Stimulated activated CD4-positive, alpha-beta T cell treated with anti-CD3 and anti-CD28 coated beads, Interleukin-2, amount 100 ng/mL, for 48 hours (primary cell): ENCODE results near the gene DCPS.
"Not testable (repeated sequence)": the region's sequence is repeated elsewhere in the genome, so short reads cannot be mapped to it uniquely, and the experiment has no call there.

ENCODE experiments used
- DNase-seq, 2 donors: peaks; one replicate each; pipeline ENCODE4 v3.0.0-alpha.2; 2020

DCPS gene

DNA sequence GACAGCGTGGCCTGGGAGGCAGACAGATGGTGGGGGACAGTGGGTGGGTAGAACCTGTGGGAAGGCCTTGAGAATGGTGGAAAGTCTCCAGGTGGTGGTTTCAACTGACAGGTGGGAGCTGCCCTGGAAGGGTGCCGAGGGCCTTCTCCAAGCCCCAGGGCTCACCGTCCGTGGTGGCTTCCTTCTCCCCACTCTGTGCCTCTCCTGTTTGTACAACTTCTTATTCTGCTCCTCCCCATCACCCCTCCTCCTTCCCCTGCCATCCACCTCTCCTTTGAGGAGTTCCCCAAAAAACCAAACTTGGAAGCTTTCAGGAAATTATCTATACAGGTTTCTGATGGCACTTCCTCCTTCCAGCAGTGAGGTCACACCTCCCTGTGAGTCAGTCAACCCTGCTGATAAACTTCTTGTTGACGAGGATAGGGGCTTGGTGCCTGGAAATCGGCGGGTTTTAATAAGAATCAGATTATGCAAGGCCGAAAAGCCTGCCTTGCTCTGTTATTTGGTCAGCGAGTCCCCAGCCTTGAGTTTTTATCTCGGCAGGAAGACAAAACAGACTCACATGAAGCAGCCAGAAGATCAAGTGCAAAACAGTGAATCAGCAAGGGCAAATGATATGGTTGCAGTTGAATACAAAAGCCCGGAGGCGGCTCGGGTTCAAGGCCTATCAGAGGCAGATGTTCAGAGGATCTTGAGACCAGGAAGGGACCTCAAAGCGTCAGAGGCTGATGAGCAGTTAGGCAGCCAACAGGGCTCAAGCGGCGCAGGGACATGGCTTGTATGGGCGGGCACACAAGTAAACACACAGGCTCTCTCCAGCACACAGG lies 42.1 kb downstream of the DCPS start:
- DNase-seq = no peak

GRCh38 chr11:126346586-126346940 lies 42.7 kb downstream of the DCPS start:
- no peak for DNase-seq

GRCh38 chr11:126346946-126347345 lies 43.1 kb downstream of the DCPS start:
- DNase-seq = not testable (repeated sequence)

- DNase-seq = no peak
These were observed 44.1 kb downstream of the DCPS start for GRCh38 chr11:126347751-126348668.

DNA sequence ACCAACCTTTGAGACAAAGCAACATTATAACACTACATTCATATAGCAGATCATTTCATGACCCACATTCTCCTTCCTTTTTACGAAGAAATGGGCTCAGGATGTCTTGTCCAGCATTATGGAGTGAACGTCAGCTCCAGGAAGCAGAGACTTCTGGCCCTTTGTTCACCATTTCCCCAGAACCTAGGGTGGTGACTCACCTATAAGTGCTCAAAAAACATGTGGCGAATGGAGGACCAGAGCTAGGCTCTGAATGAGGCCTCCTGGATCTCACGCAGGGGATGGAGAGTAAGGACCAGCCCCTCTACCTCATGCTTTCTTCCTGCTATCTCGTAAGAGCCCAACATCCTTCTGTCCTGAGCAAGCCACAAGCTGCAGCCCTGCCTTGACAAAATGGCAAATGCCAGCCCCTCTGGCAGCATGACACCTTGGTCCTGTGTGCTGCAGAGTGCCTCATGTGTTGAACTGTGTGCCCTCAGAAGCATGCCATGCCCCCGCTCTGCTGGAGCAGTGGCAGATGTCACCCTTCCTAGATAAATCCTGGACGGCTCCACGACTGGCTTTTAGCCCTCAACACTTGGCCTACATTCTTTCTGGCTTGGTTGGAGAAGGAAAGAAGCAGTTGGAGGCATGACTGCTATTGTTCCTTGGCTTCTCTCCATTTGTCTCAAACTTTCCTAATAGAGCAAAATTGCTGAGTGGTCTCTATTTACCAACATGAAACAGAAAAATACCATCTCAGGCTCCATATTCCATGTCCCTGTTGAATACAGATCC lies 45.1 kb downstream of the DCPS start:
- no peak for DNase-seq

GRCh38 chr11:126350836-126351235 lies 47.0 kb downstream of the DCPS start:
- DNase-seq = no peak

DNA sequence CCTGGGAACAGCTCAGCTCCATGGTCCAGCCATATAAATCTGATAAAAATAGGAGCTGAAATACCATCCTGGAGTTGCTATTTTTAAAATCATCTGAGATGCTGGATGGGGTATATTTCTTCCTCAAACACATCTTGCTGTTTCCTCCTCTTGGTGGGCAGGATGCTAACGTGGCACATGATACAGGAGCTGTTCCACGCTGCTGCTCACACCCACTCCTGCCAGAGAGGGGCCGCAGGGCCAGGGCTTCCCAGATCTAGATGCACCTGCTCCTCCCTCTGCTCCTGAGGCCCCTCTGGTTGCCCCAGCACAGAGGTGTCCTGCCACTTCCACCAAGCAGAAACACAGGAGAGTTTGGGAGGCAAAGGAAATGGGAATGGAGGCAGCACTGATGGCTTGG lies 48.3 kb downstream of the DCPS start:
- DNase-seq = no peak

DNA sequence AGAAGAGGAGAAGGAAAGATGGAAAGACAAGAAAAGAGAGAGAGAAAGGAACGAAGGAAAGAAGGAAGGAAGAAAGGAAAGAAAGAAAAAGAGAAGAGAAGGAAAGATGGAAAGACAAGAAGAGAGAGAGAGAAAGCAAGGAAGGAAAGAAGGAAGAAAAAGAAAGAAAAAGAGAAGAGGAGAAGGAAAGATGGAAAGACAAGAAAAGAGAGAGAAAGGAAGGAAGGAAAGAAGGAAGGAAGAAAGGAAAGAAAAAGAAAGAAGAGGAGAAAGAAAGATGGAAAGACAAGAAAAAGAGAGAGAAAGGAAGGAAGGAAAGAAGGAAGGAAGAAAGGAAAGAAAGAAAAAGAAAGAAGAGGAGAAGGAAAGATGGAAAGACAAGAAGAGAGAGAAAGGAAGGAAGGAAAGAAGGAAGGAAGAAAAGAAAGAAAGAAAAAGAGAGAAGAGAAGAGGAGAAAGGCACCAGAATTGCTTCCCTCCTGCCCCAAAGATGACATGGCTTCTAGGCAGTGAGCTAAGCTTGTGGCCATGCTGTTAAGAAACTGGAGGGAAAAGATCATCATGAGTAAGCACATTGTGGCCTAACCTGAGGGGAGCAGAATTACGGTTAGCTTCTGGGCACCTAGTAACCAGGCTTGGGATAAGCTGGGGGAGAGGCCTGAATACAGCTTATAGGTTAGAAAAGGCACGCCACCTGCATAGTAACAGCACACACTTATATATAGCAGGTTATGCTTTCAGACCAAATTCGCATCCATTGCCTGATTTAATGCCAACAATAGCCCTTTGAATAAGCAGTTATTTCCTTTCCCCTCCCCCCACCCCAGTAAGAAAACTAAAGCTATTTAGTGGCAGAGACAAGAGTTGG lies 49.3 kb downstream of the DCPS start:
- peak in 1 of 2 donors; percentile 13 for DNase-seq

DNA sequence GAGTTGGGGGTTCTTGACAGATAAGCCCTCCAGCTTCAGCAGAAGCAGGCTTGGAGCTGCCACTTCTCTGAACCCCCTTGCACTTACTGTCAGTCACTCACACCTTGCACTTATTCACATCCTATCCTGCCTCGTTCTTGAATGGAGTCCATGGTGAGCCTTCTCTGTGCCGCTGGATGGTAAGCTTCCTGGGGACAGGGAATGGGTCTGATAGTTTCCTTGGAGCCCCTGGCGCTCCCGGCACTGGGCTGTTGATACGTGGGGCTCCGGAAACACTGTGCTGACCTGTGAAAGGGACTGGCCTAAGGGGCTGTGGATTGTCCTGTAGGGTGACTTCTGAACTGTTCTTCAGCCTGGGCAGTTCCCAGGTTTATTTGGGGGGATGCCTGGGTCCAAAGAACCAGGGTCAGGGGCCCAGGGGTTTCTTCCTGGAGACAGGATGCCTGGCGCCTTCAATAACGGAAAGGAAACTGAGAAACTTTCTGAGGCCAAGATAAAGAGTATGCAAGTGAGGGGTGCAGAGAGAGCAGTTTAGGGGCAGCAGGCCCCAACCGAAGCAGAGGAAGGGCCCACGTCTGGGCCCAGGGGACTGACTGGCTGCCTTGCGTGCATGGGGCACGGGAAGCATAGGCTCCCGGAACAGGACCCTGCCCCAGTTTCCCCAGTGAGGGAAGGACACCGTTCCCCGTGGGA lies 50.9 kb downstream of the DCPS start:
- DNase-seq = no peak

GRCh38 chr11:126355324-126355925 lies 51.6 kb downstream of the DCPS start, which contains the start of gene ST3GAL4:
ST3GAL4 (plus strand) TSS chr11:126355686; CDS start chr11:126406156, 50,470 bp downstream.
- DNase-seq = peak; percentile 64 to 68

DNA sequence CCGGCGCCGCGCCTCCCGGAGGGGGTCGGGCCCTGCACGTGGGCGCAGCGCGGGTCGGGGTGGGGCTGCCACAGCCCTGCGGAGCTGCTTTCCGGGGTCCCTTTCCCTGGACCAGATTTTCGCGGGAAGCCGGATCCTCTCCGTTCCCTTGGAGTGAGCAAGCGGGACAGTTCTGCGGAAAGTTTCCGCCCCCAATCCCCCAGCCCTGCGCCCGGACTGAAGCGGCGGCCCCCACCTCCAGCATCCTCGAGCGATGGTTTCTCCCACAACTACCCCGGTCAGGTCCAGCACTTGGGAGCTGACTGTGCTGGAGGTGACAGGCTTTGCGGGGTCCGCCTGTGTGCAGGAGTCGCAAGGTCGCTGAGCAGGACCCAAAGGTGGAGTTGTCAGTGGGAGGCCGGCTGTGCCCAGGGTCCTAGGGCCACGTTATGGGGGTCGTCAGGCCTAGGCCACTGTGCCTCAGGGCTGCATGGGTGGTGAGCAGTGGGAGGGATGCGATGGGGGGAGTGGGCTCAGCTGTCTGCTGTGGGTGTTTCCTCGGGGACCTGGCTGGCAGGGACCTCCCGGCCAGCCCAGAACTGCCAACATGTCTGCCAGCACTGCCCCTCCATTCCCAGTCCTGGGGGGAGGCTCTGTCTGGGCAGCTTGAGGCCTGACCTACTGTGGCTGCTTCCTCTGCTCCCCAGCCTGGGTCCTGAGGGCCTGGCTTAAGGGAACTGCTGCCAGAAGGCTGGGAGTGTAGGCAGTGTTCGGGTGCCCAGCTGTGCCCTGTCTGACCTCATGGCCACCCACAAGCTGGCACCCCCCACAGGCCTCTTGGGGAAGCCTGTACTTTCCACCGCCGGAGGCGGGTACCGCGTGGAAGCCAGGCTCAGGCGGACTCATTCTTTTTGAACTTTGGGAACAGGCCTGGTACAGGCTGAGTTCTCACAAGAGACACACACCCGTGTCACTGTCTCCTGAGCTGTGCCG lies 52.4 kb downstream of the DCPS start:
- no peak for DNase-seq

DNA sequence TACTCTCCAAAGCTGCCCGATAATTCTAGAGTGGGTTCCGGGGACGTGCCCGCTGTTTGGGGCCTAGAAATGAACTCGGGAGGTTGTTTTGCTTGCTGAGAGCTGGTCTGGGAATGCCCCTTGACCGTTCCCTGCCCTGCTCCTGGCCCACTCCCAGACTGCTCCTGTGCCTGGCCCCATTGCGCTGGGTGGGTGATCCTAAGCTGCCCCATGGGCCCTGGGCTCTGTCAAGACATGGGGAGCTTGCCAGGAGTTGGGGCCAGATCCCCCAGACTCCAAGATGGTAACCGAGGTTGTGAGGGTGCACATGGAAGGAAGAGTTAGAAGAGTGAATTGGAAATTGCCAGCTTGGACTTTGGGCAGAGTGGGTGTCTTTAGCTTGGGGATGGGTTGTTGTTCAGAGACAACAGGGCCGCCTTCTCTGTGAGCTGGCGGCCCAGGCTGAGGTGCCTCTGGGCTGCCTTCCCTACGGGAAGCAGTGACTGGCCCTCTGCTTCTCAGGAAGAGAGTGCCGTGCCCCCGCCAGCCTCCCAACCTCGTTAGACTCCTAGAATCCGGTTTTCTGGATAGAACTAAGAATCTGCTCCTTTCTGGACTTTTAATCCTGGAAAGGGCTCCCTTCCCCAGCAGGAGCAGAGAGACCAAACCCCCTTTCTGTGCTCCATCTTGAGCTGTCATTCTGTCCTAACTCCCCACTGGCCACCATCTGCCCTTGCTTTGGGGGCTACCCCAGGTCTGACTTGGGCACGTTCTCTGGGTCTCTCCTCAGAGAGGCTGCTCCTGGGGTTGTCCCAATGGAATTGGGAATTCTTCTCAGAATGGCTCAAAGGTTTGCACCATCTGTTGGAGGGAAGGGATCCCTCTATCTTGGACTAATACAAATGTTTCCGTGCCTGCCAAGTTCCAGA lies 53.4 kb downstream of the DCPS start:
- no peak for DNase-seq

DNA sequence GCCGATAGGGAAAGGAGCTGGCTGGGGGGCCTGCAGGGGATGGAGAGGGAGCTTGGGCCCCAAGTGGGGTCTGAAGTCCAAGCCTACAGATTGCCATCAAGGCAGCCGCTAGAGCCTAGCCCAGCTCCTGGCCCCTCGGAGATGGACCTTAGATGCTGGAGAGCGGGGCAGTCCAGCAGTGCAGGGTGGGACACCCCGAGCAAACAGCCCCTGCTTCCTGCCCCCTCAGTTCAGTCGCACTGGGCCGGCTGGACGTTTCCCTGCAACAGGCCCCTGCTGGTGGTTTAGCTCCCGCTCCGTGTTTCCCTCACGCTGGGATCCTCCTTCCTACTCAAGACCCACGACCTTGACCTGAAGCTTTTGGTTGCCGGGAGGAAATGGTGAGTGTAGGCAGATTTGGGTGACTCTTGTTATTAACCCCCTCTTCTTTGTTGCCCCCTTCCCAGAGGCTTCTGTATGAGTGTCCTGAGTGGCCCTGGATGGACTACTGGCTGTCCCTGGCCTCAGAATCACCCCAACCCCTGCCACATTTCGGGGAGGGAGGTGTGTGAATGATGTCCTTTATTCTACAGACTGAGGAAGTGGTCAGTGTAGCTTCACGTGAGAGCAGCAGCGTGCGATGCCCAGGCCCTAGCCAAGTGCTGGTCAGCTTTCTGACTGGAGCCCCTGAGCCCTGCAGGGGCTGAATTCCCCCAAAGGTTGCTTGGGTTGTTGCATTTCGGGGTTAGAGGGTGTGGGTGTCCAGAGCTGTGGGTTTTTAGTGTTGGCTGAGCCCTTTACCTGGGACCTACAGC lies 54.3 kb downstream of the DCPS start:
- DNase-seq = no peak

GRCh38 chr11:126358763-126359160 lies 54.9 kb downstream of the DCPS start:
- DNase-seq = no peak

GRCh38 chr11:126359431-126360048 lies 55.7 kb downstream of the DCPS start:
- DNase-seq = no peak

DNA sequence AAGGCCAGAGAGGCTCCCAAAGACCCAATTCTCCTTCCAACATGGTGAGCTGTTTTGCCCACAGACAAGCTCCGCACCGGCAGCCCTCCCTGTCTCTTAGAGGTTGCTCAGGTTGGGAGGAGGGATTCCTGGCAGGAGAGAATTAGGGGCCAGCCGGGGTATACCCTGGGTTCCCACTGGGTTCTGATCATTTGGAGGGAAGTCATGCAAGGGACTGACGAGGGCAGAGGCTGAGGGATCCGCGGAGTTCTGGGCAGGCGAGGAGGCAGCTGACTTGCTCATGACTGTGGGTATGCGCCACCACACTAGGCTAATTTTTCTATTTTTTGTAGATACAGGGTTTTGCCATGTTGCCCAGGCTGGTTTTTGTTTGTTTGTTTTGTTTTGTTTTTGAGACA lies 56.2 kb downstream of the DCPS start:
- DNase-seq = no peak

- DNase-seq = no peak
These were observed 57.5 kb downstream of the DCPS start for GRCh38 chr11:126361400-126361799.
